ENCODE data around the gene ALKBH1. TPM values are rescaled to one million over a fixed set of nuclear protein-coding genes. Genes with fewer than 3 reads are reported as not detected.

ALKBH1 gene
- total and polyA plus RNA-seq, 2 of the 13 experiments (the other 11 are each of a cell fraction or from before 2014, with no cell fraction given): 12.5 to 14.3 TPM

DNA sequence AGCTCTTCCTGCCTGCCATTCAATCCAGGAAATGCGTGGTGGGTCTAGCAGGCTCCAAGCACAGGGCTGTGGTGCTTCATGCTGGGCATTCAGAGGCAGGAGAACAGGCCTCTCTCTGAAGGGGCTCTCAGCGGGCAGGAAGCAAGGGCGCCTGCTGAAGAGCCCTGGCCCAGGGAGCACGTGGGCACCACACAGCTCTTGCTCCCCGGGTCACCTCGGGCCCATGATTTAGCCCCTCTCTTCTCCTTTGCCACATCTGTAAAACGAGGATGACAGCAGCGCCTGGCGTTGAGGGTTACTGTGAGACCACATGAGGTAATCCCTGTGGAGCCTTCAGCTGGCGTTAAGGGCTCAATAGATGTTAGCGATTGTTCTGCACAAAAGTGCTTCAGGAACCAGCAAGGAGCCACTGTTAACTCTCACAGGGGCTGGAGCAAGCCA lies 53.8 kb downstream of the ALKBH1 start (continued):
- TF ChIP-seq ZBTB42 (CRISPR knock-in tag; IDR thresholded peaks at IDR 0.05) (no peak), NFKB2 (CRISPR knock-in tag; IDR thresholded peaks at IDR 0.05; ENCODE audit: borderline replicate concordance) (0 out of 2 replicates have a peak, but pooled peaks have one; percentile 54), SOX13 (IDR thresholded peaks at IDR 0.05) (no peak), SOX13 (CRISPR knock-in tag; conservative IDR thresholded peaks at IDR 0.05 in 1 of 2, IDR thresholded peaks at IDR 0.05 in 1 of 2) (no peak), ZFY (CRISPR knock-in tag; IDR thresholded peaks at IDR 0.05) (peak; percentile 40)
- TF ChIP-seq, protein P1, sequence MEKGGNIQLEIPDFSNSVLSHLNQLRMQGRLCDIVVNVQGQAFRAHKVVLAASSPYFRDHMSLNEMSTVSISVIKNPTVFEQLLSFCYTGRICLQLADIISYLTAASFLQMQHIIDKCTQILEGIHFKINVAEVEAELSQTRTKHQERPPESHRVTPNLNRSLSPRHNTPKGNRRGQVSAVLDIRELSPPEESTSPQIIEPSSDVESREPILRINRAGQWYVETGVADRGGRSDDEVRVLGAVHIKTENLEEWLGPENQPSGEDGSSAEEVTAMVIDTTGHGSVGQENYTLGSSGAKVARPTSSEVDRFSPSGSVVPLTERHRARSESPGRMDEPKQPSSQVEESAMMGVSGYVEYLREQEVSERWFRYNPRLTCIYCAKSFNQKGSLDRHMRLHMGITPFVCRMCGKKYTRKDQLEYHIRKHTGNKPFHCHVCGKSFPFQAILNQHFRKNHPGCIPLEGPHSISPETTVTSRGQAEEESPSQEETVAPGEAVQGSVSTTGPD (CRISPR knock-in tag; IDR thresholded peaks at IDR 0.05): no peak
- TF ChIP-seq, protein P2, sequence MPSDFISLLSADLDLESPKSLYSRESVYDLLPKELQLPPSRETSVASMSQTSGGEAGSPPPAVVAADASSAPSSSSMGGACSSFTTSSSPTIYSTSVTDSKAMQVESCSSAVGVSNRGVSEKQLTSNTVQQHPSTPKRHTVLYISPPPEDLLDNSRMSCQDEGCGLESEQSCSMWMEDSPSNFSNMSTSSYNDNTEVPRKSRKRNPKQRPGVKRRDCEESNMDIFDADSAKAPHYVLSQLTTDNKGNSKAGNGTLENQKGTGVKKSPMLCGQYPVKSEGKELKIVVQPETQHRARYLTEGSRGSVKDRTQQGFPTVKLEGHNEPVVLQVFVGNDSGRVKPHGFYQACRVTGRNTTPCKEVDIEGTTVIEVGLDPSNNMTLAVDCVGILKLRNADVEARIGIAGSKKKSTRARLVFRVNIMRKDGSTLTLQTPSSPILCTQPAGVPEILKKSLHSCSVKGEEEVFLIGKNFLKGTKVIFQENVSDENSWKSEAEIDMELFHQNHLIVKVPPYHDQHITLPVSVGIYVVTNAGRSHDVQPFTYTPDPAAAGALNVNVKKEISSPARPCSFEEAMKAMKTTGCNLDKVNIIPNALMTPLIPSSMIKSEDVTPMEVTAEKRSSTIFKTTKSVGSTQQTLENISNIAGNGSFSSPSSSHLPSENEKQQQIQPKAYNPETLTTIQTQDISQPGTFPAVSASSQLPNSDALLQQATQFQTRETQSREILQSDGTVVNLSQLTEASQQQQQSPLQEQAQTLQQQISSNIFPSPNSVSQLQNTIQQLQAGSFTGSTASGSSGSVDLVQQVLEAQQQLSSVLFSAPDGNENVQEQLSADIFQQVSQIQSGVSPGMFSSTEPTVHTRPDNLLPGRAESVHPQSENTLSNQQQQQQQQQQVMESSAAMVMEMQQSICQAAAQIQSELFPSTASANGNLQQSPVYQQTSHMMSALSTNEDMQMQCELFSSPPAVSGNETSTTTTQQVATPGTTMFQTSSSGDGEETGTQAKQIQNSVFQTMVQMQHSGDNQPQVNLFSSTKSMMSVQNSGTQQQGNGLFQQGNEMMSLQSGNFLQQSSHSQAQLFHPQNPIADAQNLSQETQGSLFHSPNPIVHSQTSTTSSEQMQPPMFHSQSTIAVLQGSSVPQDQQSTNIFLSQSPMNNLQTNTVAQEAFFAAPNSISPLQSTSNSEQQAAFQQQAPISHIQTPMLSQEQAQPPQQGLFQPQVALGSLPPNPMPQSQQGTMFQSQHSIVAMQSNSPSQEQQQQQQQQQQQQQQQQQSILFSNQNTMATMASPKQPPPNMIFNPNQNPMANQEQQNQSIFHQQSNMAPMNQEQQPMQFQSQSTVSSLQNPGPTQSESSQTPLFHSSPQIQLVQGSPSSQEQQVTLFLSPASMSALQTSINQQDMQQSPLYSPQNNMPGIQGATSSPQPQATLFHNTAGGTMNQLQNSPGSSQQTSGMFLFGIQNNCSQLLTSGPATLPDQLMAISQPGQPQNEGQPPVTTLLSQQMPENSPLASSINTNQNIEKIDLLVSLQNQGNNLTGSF (CRISPR knock-in tag; IDR thresholded peaks at IDR 0.05): 0 out of 2 replicates have a peak, but pooled peaks have one; percentile 26
